HepG2 (cell line): ENCODE data around the gene POGLUT3. TPM values are rescaled to one million over a fixed set of nuclear protein-coding genes. Genes with fewer than 3 reads are reported as not detected.

Source experiments
- ARNT2 ChIP-seq: sonication (generic); formaldehyde crosslinking; IDR thresholded peaks from 2 replicates; pipeline ENCODE4 v1.8.0; 2022; ENCODE audit warnings: mild to moderate bottlenecking, low read depth, missing genetic modification reagents, moderate library complexity
- ATF4 ChIP-seq, 2 experiments: fragments of 450-650 bp in 1 of 2; sonication (generic) in 1 of 2; formaldehyde crosslinking; IDR thresholded peaks; 2 replicates each; pipeline versions ENCODE4 v1.5.0 to v1.8.0; 2020 to 2022; ENCODE audit warnings: mild to moderate bottlenecking in 1 of 2, missing genetic modification reagents in 1 of 2
- ATF5 ChIP-seq: sonication (generic); formaldehyde crosslinking; IDR thresholded peaks from 2 replicates; pipeline ENCODE4 v1.4.0; 2020; ENCODE audit warnings: mild to moderate bottlenecking, low read depth, missing genetic modification reagents
- BHLHE40 ChIP-seq: IDR thresholded peaks from 2 replicates; pipeline ENCODE4 v1.6.1; 2011; ENCODE audit warnings: low read length, improper control_type of control experiment
- ELF1 ChIP-seq: sonication (generic); formaldehyde crosslinking; IDR thresholded peaks from 2 replicates; pipeline ENCODE4 v1.4.0; 2020; ENCODE audit warnings: missing genetic modification reagents
- ETV5 ChIP-seq: IDR thresholded peaks from 2 replicates; pipeline ENCODE4 v1.6.1; 2018; ENCODE audit warnings: missing biosample characterization, missing genetic modification reagents, inconsistent platforms, borderline replicate concordance
- FOXJ3 ChIP-seq: sonication (generic); formaldehyde crosslinking; IDR thresholded peaks from 2 replicates; pipeline ENCODE4 v1.4.0; 2020; ENCODE audit warnings: missing genetic modification reagents, mild to moderate bottlenecking, borderline replicate concordance
- GABPA ChIP-seq, 2 experiments: IDR thresholded peaks; 2 replicates each; pipeline ENCODE4 v1.6.1; 2011 to 2016; ENCODE audit warnings: low read depth in 2 of 2, low read length in 1 of 2, missing biosample characterization in 1 of 2, missing genetic modification characterization in 1 of 2
- KMT2B ChIP-seq: IDR thresholded peaks from 2 replicates; pipeline ENCODE4 v1.6.1; 2016; ENCODE audit warnings: missing genetic modification reagents, missing compliant biosample characterization
- LCORL ChIP-seq, 2 experiments: fragments of 450-650 bp in 1 of 2; sonication (generic) in 1 of 2; formaldehyde crosslinking in 1 of 2; IDR thresholded peaks; 2 replicates each; pipeline versions ENCODE4 v1.5.0 to v1.6.1; 2017 to 2020; ENCODE audit warnings: antibody characterized with exemption in 1 of 2, missing genetic modification reagents in 1 of 2
- PAF1 ChIP-seq: IDR thresholded peaks from 2 replicates; pipeline ENCODE4 v1.6.1; 2016; ENCODE audit warnings: missing genetic modification reagents, missing compliant biosample characterization
- RFX3 ChIP-seq: IDR thresholded peaks from 2 replicates; pipeline ENCODE4 v1.6.1; 2016; ENCODE audit warnings: missing biosample characterization, missing genetic modification reagents
- SAP130 ChIP-seq: IDR thresholded peaks from 2 replicates; pipeline ENCODE4 v1.6.1; 2016; ENCODE audit warnings: low read depth
- SNAPC5 ChIP-seq: sonication (generic); formaldehyde crosslinking; IDR thresholded peaks from 2 replicates; pipeline ENCODE4 v1.8.1; 2023; ENCODE audit warnings: mild to moderate bottlenecking, missing genetic modification reagents, borderline replicate concordance
- TAF1 ChIP-seq: sonication (generic); formaldehyde crosslinking; IDR thresholded peaks from 2 replicates; pipeline ENCODE4 v1.4.0; 2020; ENCODE audit warnings: missing genetic modification reagents
- TBX2 ChIP-seq: sonication (generic); formaldehyde crosslinking; IDR thresholded peaks from 2 replicates; pipeline ENCODE4 v1.5.0; 2020; ENCODE audit warnings: missing genetic modification reagents, mild to moderate bottlenecking, borderline replicate concordance
- TRIM22 ChIP-seq: fragments of 450-650 bp; IDR thresholded peaks from 2 replicates; pipeline ENCODE4 v1.6.1; 2017
- XRCC5 ChIP-seq: fragments of 200-400 bp; formaldehyde crosslinking; optimal IDR thresholded peaks from 2 replicates; pipeline ENCODE3; 2017; ENCODE audit warnings: mild to moderate bottlenecking, low read length
- YEATS2 ChIP-seq: sonication (generic); formaldehyde crosslinking; IDR thresholded peaks from 2 replicates; pipeline ENCODE4 v1.4.0; 2020; ENCODE audit warnings: missing genetic modification reagents, borderline replicate concordance
- ZFP37 ChIP-seq: sonication (generic); formaldehyde crosslinking; IDR thresholded peaks from 2 replicates; pipeline ENCODE4 v1.4.0; 2020; ENCODE audit warnings: missing genetic modification reagents, borderline replicate concordance
- ZNF350 ChIP-seq: sonication (generic); formaldehyde crosslinking; IDR thresholded peaks from 2 replicates; pipeline ENCODE4 v1.4.0; 2020; ENCODE audit warnings: mild to moderate bottlenecking, low read depth, missing genetic modification reagents, borderline replicate concordance
- ZNF557 ChIP-seq: sonication (generic); formaldehyde crosslinking; IDR thresholded peaks from 2 replicates; pipeline ENCODE4 v1.4.0; 2020; ENCODE audit warnings: missing genetic modification reagents
- ZNF564 ChIP-seq: sonication (generic); formaldehyde crosslinking; IDR thresholded peaks from 2 replicates; pipeline ENCODE4 v1.8.1; 2023; ENCODE audit warnings: mild to moderate bottlenecking, missing genetic modification reagents
- ZNF749 ChIP-seq: sonication (generic); formaldehyde crosslinking; IDR thresholded peaks from 2 replicates; pipeline ENCODE4 v1.8.0; 2022; ENCODE audit warnings: mild to moderate bottlenecking, missing genetic modification reagents, moderate library complexity, borderline replicate concordance
- ZNF784 ChIP-seq: sonication (generic); formaldehyde crosslinking; IDR thresholded peaks from 2 replicates; pipeline ENCODE4 v1.5.1; 2020; ENCODE audit warnings: missing genetic modification reagents, mild to moderate bottlenecking, borderline replicate concordance
- ZNF839 ChIP-seq: sonication (generic); formaldehyde crosslinking; IDR thresholded peaks from 2 replicates; pipeline ENCODE4 v1.4.0; 2020; ENCODE audit warnings: missing genetic modification reagents, mild to moderate bottlenecking, borderline replicate concordance
- polyA plus RNA-seq, 8 experiments: library from polyadenylated mRNA; depleted of rRNA in 3 of 8; stranded (reverse) in 7 of 8; unstranded in 1 of 8; fragments of >200 nt; fragmentation: Illumina TruSeq in 4 of 8; extraction: Trizol in 4 of 8; gene quantifications; 2 replicates each; pipeline versions ENCODE4 v1.2.1 to v1.2.3, GENCODE V29; 2011 to 2016; ENCODE audit warnings: low read depth in 4 of 8, missing spikeins in 1 of 8, mixed read lengths in 1 of 8; ENCODE audit not compliant: insufficient read depth in 1 of 8
- total RNA-seq, 5 experiments: library from RNA; depleted of rRNA; stranded (reverse); fragments of >200 nt; fragmentation: Illumina TruSeq; extraction: Trizol; gene quantifications; 2 replicates each; pipeline ENCODE4 v1.2.3, GENCODE V29; 2016; ENCODE audit warnings: low read depth in 1 of 5

The POGLUT3 gene
- total and polyA plus RNA-seq, 2 of the 13 experiments (the other 11 are each of a cell fraction or from before 2014, with no cell fraction given): 14.3 to 22.0 TPM

GRCh38 chr11:108467091-108467823, 30.9 kb downstream of the POGLUT3 start, which contains the start of gene C11orf65 (continued):
- TF ChIP-seq TBX2 (CRISPR knock-in tag) (peak; percentile 37; the same call in 1 of the 2 replicates), TAF1 (CRISPR knock-in tag) (peak; percentile 82), ZNF557 (CRISPR knock-in tag) (0 out of 2 replicates have a peak, but pooled peaks have one; percentile 19), ATF4 (CRISPR knock-in tag; IDR thresholded peaks at IDR 0.05) (peak in 1 of 2 experiments; percentile 67; a peak in 2 of 4 replicates), LCORL (IDR thresholded peaks at IDR 0.05) (no peak), LCORL (CRISPR knock-in tag; IDR thresholded peaks at IDR 0.05) (peak; percentile 64; the same call in 1 of the 2 replicates), RFX3 (CRISPR knock-in tag) (peak; percentile 61), ETV5 (CRISPR knock-in tag) (peak; percentile 57), ZNF749 (CRISPR knock-in tag) (peak; percentile 47; the same call in 1 of the 2 replicates), ARNT2 (no peak), TRIM22 (no peak), ATF5 (CRISPR knock-in tag) (no peak), ELF1 (CRISPR knock-in tag) (peak; percentile 56; the same call in 1 of the 2 replicates), SAP130 (CRISPR knock-in tag) (peak; percentile 94), YEATS2 (peak; percentile 80; the same call in 1 of the 2 replicates), ZNF564 (CRISPR knock-in tag) (0 out of 2 replicates have a peak, but pooled peaks have one; percentile 54), KMT2B (CRISPR knock-in tag) (peak; percentile 69; the same call in 1 of the 2 replicates), ZFP37 (peak; percentile 32; the same call in 1 of the 2 replicates), ZNF350 (CRISPR knock-in tag) (peak; percentile 73; the same call in 1 of the 2 replicates), SNAPC5 (CRISPR knock-in tag) (no peak), BHLHE40 (no peak), GABPA (IDR thresholded peaks at IDR 0.05; ENCODE audit: low read depth, low read length) (peak; percentile 80), GABPA (CRISPR knock-in tag; IDR thresholded peaks at IDR 0.05; ENCODE audit: low read depth) (peak; percentile 95), ZNF839 (no peak), FOXJ3 (no peak), ZNF784 (CRISPR knock-in tag) (0 out of 2 replicates have a peak, but pooled peaks have one; percentile 47), PAF1 (CRISPR knock-in tag) (no peak), XRCC5 (peak; percentile 14)
